ENCODE results near the gene TSSK2.

Gene TSSK2

GRCh38 chr22:19125011-19125410 lies 6.1 kb upstream of the TSSK2 start:
- DNase-seq (ENCODE audit: low read depth) = no peak

GRCh38 chr22:19125474-19126308 lies 5.4 kb upstream of the TSSK2 start:
- no peak for DNase-seq (ENCODE audit: low read depth)

GRCh38 chr22:19126309-19127273 lies 4.5 kb upstream of the TSSK2 start:
- no peak for DNase-seq (ENCODE audit: low read depth)

GRCh38 chr22:19127329-19128008 lies 3.6 kb upstream of the TSSK2 start:
- no peak for DNase-seq (ENCODE audit: low read depth)

- no peak for DNase-seq (ENCODE audit: low read depth)
These were observed 3.1 kb upstream of the TSSK2 start for GRCh38 chr22:19128009-19128401.

- no peak for DNase-seq (ENCODE audit: low read depth)
These were observed 2.0 kb upstream of the TSSK2 start for GRCh38 chr22:19128946-19129727.

- DNase-seq (ENCODE audit: low read depth) = no peak
These were observed 1.2 kb upstream of the TSSK2 start for GRCh38 chr22:19129871-19130270.

- DNase-seq (ENCODE audit: low read depth) = no peak
These were observed 542 bp downstream of the TSSK2 start for GRCh38 chr22:19131685-19132015.

- DNase-seq (ENCODE audit: low read depth) = no peak
These were observed 1.0 kb downstream of the TSSK2 start for GRCh38 chr22:19132153-19132552.

- no peak for DNase-seq (ENCODE audit: low read depth)
These were observed 1.7 kb downstream of the TSSK2 start for GRCh38 chr22:19132693-19133400.

GRCh38 chr22:19133561-19133960 lies 2.5 kb downstream of the TSSK2 start:
- no peak for DNase-seq (ENCODE audit: low read depth)

- no peak for DNase-seq (ENCODE audit: low read depth)
These were observed 3.2 kb downstream of the TSSK2 start for GRCh38 chr22:19134176-19134831.

GRCh38 chr22:19134874-19135273 lies 3.8 kb downstream of the TSSK2 start:
- no peak for DNase-seq (ENCODE audit: low read depth)

- no peak for DNase-seq (ENCODE audit: low read depth)
These were observed 5.8 kb downstream of the TSSK2 start for GRCh38 chr22:19136915-19137314.

- DNase-seq (ENCODE audit: low read depth) = no peak
These were observed 6.5 kb downstream of the TSSK2 start for GRCh38 chr22:19137384-19138216.

GRCh38 chr22:19138217-19139000 lies 7.3 kb downstream of the TSSK2 start:
- no peak for DNase-seq (ENCODE audit: low read depth)

GRCh38 chr22:19139001-19139356 lies 7.9 kb downstream of the TSSK2 start:
- no peak for DNase-seq (ENCODE audit: low read depth)

GRCh38 chr22:19139974-19140373 lies 8.9 kb downstream of the TSSK2 start:
- DNase-seq (ENCODE audit: low read depth) = no peak

GRCh38 chr22:19142394-19142793 lies 11.3 kb downstream of the TSSK2 start:
- DNase-seq (ENCODE audit: low read depth) = no peak
